Stimulated activated CD8-positive, alpha-beta memory T cell treated with anti-CD3 and anti-CD28 coated beads, Interleukin-15, amount 100 ng/mL, for 48 hours (primary cell): ENCODE measurements around the gene NKG7.

Source experiments
- DNase-seq, 2 donors: peaks; one replicate each; pipeline ENCODE4 v3.0.0-alpha.2; 2020; ENCODE audit warnings: low read depth in 2 of 2

The NKG7 gene

DNA sequence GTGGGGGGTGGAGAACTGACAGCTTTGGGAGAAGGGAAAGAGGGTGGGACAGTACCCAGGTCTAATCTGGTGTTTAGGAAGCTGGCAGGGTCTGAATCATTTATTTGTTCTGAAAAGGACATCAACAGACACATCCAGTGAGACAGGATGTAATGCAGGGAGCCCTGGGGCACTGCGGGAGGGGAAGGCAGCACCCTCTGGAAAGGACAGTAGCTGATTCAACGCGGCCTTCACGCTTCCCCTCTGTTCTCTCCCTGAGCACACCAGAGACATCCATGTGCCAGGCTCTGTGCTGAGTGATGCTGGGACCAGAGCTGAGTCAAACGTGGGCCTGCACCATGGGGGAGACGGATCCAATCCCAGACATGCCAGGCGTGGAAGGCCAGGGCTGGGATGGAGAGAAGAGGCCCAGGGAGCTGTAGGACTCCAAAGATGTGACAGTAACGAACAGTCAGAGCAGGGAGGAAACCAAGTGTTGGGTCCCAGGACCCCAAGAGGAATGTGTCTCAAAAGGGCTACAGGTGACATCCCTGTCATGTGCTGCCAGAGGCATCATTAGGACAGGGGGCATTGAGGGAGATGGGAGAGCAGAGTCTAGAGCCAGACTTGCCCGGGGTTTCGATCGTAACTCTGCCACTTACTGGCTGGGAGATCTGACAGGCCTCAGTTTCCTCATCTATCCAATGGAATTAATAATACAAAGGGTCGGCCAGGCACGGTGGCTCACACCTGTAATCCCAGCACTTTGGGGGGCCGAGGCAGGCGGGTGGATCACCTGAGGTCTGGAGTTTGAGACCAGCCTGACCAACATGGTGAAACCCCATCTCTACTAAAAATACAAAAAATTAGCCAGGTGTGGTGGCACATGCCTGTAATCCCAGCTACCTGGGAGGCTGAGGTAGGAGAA lies 8.0 kb downstream of the NKG7 start:
- DNase-seq, result no peak

GRCh38 chr19:51361239-51361638 lies 11.2 kb downstream of the NKG7 start:
- DNase-seq, result no peak

DNA sequence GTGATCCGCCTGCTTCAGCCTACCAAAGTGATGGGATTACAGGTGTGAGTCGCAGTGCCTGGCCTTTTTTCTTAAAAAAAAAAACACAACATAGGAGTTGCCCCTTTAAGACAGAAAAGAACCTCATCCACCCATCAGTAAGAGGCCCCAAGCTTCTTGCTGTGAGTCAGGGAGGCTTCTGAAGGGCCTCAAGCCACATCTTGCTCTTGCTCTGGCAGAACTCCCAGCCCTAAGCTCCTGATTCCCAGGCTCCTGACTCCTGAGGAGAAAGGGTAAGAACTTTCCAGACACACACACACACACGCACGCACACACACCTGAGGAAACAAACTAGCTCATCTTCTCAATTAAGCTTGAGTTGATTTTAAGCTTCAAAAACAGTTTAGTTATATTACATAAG lies 13.2 kb downstream of the NKG7 start:
- DNase-seq, result no peak

GRCh38 chr19:51357952-51358351 lies 14.5 kb downstream of the NKG7 start:
- no peak for DNase-seq

DNA sequence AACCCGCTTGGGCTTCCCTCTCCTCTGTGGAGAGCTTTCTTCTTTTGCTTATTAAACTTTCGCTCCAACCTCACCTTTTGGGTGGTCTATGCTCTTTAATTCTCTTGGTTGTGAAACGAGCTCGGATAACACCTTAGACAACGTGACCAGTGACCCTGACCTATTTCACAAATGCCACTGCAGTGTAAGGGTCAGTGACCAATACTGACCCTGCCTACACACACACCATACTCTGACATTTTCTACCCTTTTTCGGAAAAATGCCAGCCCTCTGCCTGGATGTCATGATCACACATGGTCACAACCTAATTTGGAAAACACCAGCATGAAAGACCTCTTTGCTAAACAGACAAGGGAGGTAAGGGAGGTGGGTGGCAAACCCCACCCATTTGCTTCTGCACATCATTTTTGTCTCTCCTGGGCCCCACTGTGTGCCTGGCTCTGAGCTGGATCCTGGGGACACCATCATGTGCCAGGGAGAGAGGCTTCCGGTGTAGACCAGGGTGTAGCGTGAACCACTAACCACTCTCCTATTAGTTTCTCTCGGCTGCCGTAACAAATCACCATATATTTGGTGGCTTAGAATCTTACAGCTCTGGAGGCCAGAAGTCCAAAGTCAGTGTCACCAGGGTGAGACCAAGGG lies 16.2 kb downstream of the NKG7 start:
- no peak for DNase-seq

DNA sequence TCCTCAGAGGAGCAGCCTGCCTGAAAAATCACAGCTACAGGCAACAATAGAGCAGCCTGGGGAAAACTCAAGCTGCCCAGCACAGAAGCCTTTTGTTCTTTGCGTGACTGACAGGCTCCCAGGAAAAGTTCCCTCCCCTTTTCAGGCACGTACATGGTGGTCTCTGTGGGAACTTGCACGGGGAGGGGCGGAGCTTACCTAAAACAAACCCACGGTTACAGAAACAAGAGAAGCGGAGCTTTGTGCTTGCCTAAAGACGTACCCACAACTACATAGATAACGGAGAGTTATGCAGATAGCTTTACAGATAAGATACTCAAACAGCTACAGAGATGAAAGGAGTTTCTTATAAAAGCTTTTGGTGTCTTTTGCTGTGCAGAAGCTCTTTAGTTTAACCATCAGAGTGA lies 17.7 kb downstream of the NKG7 start:
- DNase-seq, result peak in 1 of 2 donors; percentile 52

- DNase-seq, result no peak
Observed at GRCh38 chr19:51354103-51354741, 18.2 kb downstream of the NKG7 start.

DNA sequence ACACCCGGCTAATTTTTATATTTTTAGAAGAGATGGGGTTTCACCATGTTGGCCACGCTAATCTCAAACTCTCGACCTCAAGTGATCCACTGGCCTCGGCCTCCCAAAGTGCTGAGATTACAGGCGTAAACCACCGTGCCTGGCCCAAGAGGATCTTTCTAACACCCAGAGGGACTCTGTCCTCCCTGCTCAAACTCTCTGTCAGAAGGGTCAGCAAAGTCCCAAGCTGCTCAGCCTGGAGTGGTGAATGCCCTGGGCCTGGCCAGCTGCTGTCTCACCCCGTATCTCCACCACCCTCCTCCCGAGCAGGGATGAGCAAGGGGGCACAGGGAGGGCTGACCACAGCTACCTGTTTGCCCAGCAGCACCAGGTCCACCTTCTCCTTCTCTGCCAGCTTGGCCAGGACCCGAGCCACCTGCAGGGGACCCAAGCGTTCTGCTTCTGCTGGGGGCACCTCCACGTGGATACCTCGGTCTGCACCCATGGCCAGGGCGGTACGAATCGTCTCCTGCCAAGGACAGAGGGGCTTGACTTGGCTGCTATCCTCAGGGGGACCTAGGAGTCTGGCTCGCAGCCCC lies 19.6 kb downstream of the NKG7 start:
- no peak for DNase-seq

- no peak for DNase-seq
Observed at GRCh38 chr19:51351266-51351990, 21.0 kb downstream of the NKG7 start.

DNA sequence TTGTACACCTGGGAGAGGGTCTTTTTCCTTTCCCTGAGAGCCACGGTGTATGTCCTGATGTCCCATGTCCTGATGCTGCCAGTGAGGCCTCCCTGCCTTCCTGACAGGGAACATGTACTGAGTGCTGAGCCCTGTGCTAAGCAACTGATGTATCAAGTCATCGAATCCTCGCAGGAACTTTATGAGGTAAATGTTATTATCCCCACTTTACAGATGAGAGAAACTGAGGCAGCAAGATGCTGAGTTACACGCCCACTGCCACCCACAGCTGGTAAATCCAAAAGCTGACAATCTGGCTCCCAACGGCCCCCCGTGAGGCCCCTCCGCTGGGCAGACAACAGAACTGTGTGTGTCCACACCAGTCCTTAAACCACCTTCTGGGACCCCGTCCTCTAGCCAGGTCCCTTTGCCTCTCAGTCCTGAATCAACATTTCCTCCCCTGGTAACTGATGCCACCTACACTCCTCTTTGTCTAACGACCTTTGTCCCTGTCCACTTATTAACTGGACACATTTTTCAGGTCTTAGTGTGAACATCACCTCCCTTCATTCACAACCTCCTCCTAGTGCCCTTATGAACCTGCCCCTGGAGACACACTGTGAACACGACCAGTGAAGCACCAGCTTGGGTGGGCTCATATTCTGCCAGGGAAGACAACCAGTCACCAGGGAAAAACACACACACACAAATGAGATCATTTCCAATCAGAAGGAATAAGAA lies 25.1 kb downstream of the NKG7 start:
- no peak for DNase-seq

- DNase-seq, result no peak
Observed at GRCh38 chr19:51346742-51347141, 25.7 kb downstream of the NKG7 start.

DNA sequence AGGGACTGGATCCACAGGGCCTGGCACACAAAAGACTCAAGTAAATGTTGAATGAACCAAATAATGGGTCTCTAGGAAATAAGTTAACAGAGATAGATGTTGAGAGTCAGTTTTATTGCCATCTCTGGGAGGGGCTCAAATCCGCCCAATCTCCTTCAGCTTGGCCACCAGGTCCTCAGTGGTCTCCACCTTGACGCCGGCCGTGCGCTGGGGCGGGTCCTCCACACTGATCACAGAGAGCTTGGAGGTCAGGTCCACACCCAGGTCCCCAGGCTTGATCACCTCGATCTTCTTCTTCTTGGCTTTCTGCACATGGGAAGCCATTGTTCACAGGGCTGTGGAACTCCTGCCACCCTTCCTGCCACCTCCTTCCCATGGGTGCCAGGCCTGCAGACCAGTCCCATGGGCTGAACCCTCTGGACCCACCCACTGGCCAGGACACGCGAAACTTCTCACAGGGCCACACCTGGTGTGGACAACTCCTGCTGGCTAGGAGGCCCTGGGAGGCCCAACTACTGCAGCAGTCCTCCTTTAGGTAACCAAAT lies 27.3 kb downstream of the NKG7 start:
- no peak for DNase-seq

GRCh38 chr19:51342631-51343569 lies 29.6 kb downstream of the NKG7 start:
- no peak for DNase-seq

DNA sequence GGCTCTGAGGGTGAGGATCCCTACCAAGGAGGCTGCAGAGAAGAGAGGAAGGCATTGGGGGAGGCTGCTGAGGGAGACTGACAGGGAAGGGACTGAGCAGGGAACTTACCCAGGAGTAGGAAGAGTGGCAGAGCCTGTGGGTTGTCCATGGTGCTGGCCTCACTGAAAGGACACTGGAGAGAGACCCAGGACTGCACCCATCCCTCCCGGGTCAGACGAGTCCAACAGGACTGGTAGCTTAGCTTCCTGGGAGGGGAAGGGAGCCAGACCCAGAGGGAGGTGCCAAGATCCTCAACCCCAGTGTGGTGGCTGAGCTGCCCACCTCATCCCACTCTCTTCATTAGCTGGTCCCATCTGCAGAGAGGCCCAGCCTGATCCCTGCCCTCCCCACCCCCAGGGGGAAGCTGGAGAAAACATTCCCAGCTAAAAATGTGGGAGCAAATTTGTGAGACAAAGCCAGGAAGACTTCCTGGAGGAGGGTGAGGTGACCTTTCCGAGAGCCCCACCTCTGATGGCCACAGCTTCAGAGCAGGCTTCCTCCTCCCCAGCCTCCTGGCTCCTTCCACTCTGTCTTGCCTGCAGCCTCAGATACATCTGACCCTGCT lies 30.4 kb downstream of the NKG7 start, which contains the start of gene VSIG10L:
Gene VSIG10L (minus strand): TSS at position 164 of the 605 bp plus-strand sequence. CDS start 15 bp downstream, at position 149.
- no peak for DNase-seq

DNA sequence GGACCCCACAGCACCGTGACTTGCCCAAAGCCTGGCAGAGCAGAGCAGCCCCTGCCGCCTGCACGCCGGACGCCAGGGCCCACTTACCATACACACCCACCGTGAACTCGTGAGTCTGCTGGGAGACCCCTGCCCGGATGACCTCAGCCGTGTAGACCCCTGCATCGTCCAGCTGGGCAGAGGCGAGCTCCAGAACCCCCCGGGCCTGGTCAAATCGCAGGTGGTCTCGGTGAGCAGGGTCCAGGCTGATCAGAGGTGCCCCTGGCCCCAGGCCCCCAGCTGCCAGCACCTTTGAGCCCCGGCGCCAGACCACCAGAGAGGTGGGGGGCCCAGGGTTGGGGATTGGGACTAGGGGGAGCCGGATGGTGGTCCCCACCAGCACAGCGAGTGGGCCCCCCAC lies 31.4 kb downstream of the NKG7 start:
- DNase-seq, result no peak

- peak; percentile 93 to 96 for DNase-seq
Observed at GRCh38 chr19:51339687-51340656, 32.5 kb downstream of the NKG7 start.

DNA sequence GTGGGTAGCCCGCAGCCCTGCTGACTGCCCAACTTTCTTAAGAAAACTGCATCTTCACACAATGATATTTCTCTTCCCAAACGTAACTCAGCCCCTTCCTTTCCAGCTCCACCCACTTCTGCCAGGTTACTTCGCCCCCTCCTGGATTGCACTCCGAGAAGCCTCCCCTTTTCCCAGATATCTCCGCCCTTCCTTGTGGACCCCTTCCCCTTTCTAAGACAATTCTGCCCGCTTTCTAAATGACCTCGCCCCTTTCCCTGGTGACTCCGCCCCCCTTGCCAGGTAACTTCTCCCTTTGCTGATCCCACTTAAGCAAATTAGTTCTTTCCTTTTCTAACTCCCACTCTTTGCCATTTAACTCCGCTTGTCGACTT lies 33.2 kb downstream of the NKG7 start:
- no peak for DNase-seq
